Upper lobe of left lung (tissue), 6 donors: Measurements from ENCODE around the gene PIGL. TPM values are rescaled to one million over a fixed set of nuclear protein-coding genes. Genes with fewer than 3 reads are reported as not detected.

ENCODE experiments used
- ATAC-seq, 2 donors: fragments of 200-7000 bp; cut with Tn5 transposase; one replicate each; pipeline ENCODE4 v1.9.1; 2022; ENCODE audit warnings: mild to moderate bottlenecking in 2 of 2, moderate library complexity in 2 of 2; ENCODE audit not compliant: low FRiP score in 2 of 2
- DNase-seq, 2 donors: peaks; one replicate each; pipeline ENCODE4 v3.0.0-alpha.2; 2019 to 2020
- H3K27ac ChIP-seq, 4 donors: fragments of 200-600 bp; sonication (generic); one replicate each; pipeline ENCODE4 v1.5.1; 2016 to 2019
- H3K27me3 ChIP-seq, 4 donors: fragments of 200-600 bp; sonication (generic); one replicate each; pipeline ENCODE4 v1.5.1; 2017 to 2019
- H3K36me3 ChIP-seq, 4 donors: fragments of 200-600 bp; sonication (generic); one replicate each; pipeline ENCODE4 v1.5.1; 2016 to 2019
- H3K4me1 ChIP-seq, 4 donors: fragments of 200-600 bp; sonication (generic); one replicate each; pipeline ENCODE4 v1.5.1; 2018 to 2019
- H3K4me3 ChIP-seq, 4 donors: fragments of 200-600 bp; sonication (generic); one replicate each; pipeline ENCODE4 v1.5.1; 2017 to 2019; ENCODE audit warnings: mild to moderate bottlenecking in 2 of 4, moderate library complexity in 1 of 4
- H3K9me3 ChIP-seq, 4 donors: fragments of 200-600 bp; sonication (generic); one replicate each; pipeline ENCODE4 v1.5.1; 2018 to 2019
- EP300 ChIP-seq, 4 donors: sonication (generic); formaldehyde crosslinking; IDR thresholded peaks; one replicate each; pipeline ENCODE4 v1.5.1; 2017; ENCODE audit warnings: antibody characterized with exemption in 4 of 4, control low read depth in 2 of 4
- POLR2A ChIP-seq, 4 donors: fragments of 450-650 bp; IDR thresholded peaks; one replicate each; pipeline ENCODE4 v1.5.1; 2016 to 2017; ENCODE audit warnings: antibody characterized with exemption in 4 of 4, mild to moderate bottlenecking in 2 of 4
- POLR2AphosphoS5 ChIP-seq, 2 donors: sonication (generic); formaldehyde crosslinking; IDR thresholded peaks; one replicate each; pipeline ENCODE4 v1.5.1; 2017; ENCODE audit warnings: antibody characterized with exemption in 2 of 2
- WGBS, 2 donors: methylation state at CpG; one replicate each; pipeline ENCODE4 v1.1.5; 2017 to 2018; 5-methylcytosine and 5-hydroxymethylcytosine counted together
- total RNA-seq, 6 donors: library from RNA; depleted of rRNA in 4 of 6; stranded (reverse); fragments of >200 nt in 4 of 6; gene quantifications; one replicate each; pipeline versions ENCODE4 v1.1.0 to v1.2.1, GENCODE V29; 2016 to 2021
- TF ChIP-seq, protein P1 (sequence below), 6 experiments: fragments of 450-650 bp in 4 of 6; fragments of 200-600 bp in 2 of 6; sonication (generic) in 2 of 6; IDR thresholded peaks; one replicate each; pipeline ENCODE4 v1.5.1; 2016 to 2019; ENCODE audit warnings: antibody characterized with exemption in 6 of 6
- donor health status: DM: no; HTN: no; CAD: no; lungs with moderate emphysema.
- donor health status: DM: no; HTN: yes; CAD: no; lungs with severe emphysema.

The PIGL gene
- total RNA-seq, 6 donors from 2014 or later: 20.8 to 207 (median 53.1) TPM

DNA sequence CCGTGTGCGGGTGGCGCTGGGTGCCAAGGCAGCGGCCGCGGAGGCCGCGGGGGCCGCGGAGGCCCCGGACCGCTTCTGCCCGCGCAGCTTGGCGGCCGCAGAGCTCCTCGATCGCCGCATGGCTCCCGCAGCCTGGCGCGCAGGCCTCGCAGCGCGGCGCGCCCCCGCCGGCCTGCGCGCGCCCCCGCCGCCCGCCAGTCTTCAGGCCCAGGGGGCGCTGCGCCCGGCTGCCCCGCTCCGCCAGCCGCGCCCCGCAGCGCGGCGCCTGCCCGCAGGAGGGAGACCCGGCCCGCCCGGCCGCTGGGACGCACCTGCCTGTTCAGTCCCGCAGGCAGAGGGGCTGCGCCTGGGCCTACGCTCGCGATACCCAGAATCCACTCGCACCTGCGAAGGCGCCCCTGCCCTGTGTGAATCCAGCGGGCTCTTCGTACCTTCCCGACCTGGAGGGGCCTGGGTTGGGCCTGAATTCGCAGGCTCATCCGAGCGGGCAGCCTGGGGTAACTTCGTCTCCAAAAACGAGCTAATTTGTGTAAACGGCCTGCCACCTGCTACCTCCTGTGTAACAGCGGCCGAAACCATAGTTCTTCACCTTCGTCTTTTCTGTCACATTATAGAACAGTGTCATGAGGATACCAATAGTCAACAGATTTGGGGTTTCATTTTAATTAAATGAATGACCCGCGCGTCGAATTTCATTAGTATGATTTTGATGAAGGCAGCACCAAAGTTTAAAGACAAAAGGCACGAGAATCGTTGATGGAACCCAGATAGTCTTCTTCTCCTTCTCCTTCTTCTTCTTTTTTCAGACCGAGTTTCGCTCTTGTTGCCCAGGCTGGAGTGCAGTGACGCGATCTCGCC lies 136.5 kb downstream of the PIGL start, which contains the start of gene CENPV:
Gene CENPV, minus strand, starts transcription at position 153 of the 858 bp plus-strand sequence. Its CDS starts 33 bp downstream, at position 120.
- peak in 1 of 2 donors; percentile 30 for DNase-seq
- 39 to 43% methylated on average over 29 to 37 of the region's 83 CpGs for WGBS, 2 donors
- peaks cover 11 to 20% (median 16%) of the 10 kb centered on the region in 4 donors for H3K4me1 ChIP-seq
- H3K27ac ChIP-seq: peak within 1 kb of the TSS in 1 of 4 donors; percentile 75
- peaks cover 0 to 5% (median 0%) of the 10 kb centered on the region in 4 donors for H3K27me3 ChIP-seq
- TF ChIP-seq EP300 (IDR thresholded peaks at IDR 0.05) (no peak), POLR2AphosphoS5 (IDR thresholded peaks at IDR 0.05) (no peak), POLR2A (IDR thresholded peaks at IDR 0.05) (peak in 1 of 4 donors; percentile 22)
- TF ChIP-seq, protein P1, sequence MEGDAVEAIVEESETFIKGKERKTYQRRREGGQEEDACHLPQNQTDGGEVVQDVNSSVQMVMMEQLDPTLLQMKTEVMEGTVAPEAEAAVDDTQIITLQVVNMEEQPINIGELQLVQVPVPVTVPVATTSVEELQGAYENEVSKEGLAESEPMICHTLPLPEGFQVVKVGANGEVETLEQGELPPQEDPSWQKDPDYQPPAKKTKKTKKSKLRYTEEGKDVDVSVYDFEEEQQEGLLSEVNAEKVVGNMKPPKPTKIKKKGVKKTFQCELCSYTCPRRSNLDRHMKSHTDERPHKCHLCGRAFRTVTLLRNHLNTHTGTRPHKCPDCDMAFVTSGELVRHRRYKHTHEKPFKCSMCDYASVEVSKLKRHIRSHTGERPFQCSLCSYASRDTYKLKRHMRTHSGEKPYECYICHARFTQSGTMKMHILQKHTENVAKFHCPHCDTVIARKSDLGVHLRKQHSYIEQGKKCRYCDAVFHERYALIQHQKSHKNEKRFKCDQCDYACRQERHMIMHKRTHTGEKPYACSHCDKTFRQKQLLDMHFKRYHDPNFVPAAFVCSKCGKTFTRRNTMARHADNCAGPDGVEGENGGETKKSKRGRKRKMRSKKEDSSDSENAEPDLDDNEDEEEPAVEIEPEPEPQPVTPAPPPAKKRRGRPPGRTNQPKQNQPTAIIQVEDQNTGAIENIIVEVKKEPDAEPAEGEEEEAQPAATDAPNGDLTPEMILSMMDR (IDR thresholded peaks at IDR 0.05): peak; percentile 13 to 46 (median 32)
- H3K36me3 ChIP-seq: peaks cover 0 to 4% (median 2%) of the 10 kb centered on the region in 4 donors
- peak; percentile 37 to 78 for ATAC-seq
- no peaks in the 10 kb centered on the region for H3K9me3 ChIP-seq
- H3K4me3 ChIP-seq: peak within 1 kb of the TSS; percentile 73 to 78 (median 74)

DNA sequence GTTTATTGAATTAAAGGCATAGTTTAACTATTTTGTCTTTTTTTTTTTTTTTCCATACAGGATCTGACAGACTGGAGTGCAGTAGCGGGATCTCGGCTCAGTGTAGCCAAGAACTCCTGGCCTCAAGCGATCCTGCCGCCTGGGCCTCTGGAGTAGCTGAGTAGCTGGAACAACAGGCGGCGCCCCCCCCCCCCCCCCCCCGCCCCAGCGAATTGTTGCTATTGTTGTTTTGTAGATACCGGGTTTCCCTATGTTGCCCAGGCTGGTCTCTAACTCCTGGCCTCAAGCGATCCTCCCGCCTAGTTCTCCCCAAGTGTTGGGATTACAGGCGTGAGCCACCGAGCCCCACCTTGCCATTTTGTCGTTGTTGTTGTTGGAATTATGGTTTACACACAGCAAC lies 137.6 kb downstream of the PIGL start:
- no peak for ATAC-seq
- no peak for DNase-seq
- Histone ChIP-seq H3K27me3 (peaks cover 0 to 5% (median 0%) of the 10 kb centered on the region in 4 donors), H3K4me3 (no peak overlapping the region), H3K9me3 (no peaks in the 10 kb centered on the region), H3K4me1 (peaks cover 11 to 20% (median 16%) of the 10 kb centered on the region in 4 donors), H3K36me3 (no peaks in the 10 kb centered on the region), H3K27ac (no peak overlapping the region)
- WGBS, 2 donors: 94 to 98% methylated on average over 12 to 14 of the region's 14 CpGs
- TF ChIP-seq, protein P1 (IDR thresholded peaks at IDR 0.05): no peak
- TF ChIP-seq POLR2AphosphoS5 (IDR thresholded peaks at IDR 0.05) (no peak), EP300 (IDR thresholded peaks at IDR 0.05) (no peak), POLR2A (IDR thresholded peaks at IDR 0.05) (no peak)

DNA sequence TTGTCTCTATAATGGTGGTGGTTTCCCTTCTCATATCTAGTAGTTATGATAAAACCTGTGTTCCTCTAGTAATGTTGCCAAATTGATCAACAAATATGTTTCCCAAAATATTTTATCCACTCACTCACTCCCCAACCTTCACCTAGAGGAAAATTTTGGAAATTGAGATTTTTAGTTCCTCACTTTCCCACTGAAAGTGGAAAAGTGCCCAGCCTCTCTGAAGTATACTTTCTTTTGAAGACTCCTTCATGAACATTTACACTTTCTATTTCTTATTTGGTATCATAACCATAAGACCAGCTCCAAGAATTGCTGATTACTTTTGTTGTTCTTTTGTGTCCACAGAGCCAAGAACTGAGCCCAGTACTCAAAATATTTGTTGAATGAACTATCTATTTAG lies 141.4 kb downstream of the PIGL start:
- DNase-seq (no peak), ATAC-seq (no peak)
- H3K4me1 ChIP-seq: peaks cover 3 to 5% (median 4%) of the 10 kb centered on the region in 4 donors
- H3K9me3 ChIP-seq: no peaks in the 10 kb centered on the region
- no peak overlapping the region for H3K4me3 ChIP-seq
- TF ChIP-seq, protein P1 (IDR thresholded peaks at IDR 0.05): no peak
- TF ChIP-seq POLR2AphosphoS5 (IDR thresholded peaks at IDR 0.05): no peak
- no peak for TF ChIP-seq POLR2A (IDR thresholded peaks at IDR 0.05)
- TF ChIP-seq EP300 (IDR thresholded peaks at IDR 0.05): no peak
- H3K27me3 ChIP-seq: no peaks in the 10 kb centered on the region
- H3K36me3 ChIP-seq: no peaks in the 10 kb centered on the region
- no peak overlapping the region for H3K27ac ChIP-seq

DNA sequence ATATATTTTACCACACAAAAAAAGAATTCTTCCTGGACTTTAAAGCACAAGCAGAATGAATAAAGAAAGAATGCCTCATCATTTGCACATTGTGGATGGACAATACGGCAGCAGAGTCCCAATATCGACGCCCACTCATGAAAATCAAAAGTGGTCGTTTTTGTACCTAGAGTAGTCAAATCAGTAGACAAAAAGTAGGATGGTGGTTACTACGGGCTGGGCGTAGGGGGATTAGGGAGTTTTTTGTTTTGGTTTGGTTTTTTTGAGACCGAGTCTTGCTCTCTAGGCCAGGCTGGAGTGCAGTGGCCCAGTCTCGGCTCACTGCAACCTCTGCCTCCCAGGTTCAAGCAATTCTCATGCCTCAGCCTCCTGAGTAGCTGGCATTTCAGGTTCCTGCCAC lies 144.9 kb downstream of the PIGL start:
- Histone ChIP-seq H3K27me3 (no peaks in the 10 kb centered on the region), H3K4me1 (peaks cover 0 to 11% (median 9%) of the 10 kb centered on the region in 4 donors), H3K4me3 (no peak overlapping the region), H3K9me3 (no peaks in the 10 kb centered on the region), H3K27ac (no peak overlapping the region), H3K36me3 (no peaks in the 10 kb centered on the region)
- WGBS, 2 donors: 83 to 87% methylated on average over 8 of the region's 8 CpGs
- DNase-seq (no peak), ATAC-seq (no peak)
- TF ChIP-seq, protein P1 (IDR thresholded peaks at IDR 0.05): no peak
- TF ChIP-seq POLR2A (IDR thresholded peaks at IDR 0.05) (no peak), EP300 (IDR thresholded peaks at IDR 0.05) (no peak), POLR2AphosphoS5 (IDR thresholded peaks at IDR 0.05) (no peak)
